ENCODE results near the gene NEDD9.

NEDD9 gene

GRCh38 chr6:11212664-11213063 is 19.8 kb downstream of the NEDD9 start:
- DNase-seq (ENCODE audit: extremely low spot score): no peak
- CTCF ChIA-PET: interaction anchor here (1.0 to 2.8 kb wide), 5 partner anchors 14 to 283 kb away, joined by 3 to 10 read pairs (median 4); partner anchors contain the start of gene NEDD9
- TF ChIP-seq CTCF (IDR thresholded peaks at IDR 0.05; ENCODE audit: control extremely low read depth, extremely low read depth, low read depth, missing control alignments): no peak
- POLR2A ChIA-PET: interaction anchor here (0.9 kb wide), 1 partner anchor 20 kb away, joined by 3 read pairs; the partner anchor contains the start of gene NEDD9

GRCh38 chr6:11211254-11211653 is 21.2 kb downstream of the NEDD9 start:
- no peak for TF ChIP-seq CTCF (IDR thresholded peaks at IDR 0.05; ENCODE audit: control extremely low read depth, extremely low read depth, low read depth, missing control alignments)
- DNase-seq (ENCODE audit: extremely low spot score): no peak
- ChIA-PET POLR2A (interaction anchor here (0.5 kb wide), 1 partner anchor 70 kb away, joined by 4 read pairs; no protein-coding TSS in a partner anchor), CTCF (interaction anchor here (1.8 to 2.8 kb wide), 2 partner anchors 9 to 39 kb away, joined by 5 to 10 read pairs; no protein-coding TSS in a partner anchor)

- no peak for TF ChIP-seq CTCF (IDR thresholded peaks at IDR 0.05; ENCODE audit: control extremely low read depth, extremely low read depth, low read depth, missing control alignments)
- CTCF ChIA-PET: interaction anchor here (1.4 to 2.8 kb wide), 4 partner anchors 9 to 285 kb away, joined by 3 to 10 read pairs (median 4); no protein-coding TSS in a partner anchor
- POLR2A ChIA-PET: interaction anchor here (0.5 to 0.6 kb wide), 2 partner anchors 69 to 242 kb away, joined by 3 to 4 read pairs; no protein-coding TSS in a partner anchor
- no peak for DNase-seq (ENCODE audit: extremely low spot score)
Observed at GRCh38 chr6:11210386-11211138, 21.9 kb downstream of the NEDD9 start.

- no peak for DNase-seq (ENCODE audit: extremely low spot score)
- TF ChIP-seq CTCF (IDR thresholded peaks at IDR 0.05; ENCODE audit: control extremely low read depth, extremely low read depth, low read depth, missing control alignments): no peak
- CTCF ChIA-PET: interaction anchor here (1.4 to 1.8 kb wide), 3 partner anchors 10 to 286 kb away, joined by 3 to 5 read pairs (median 4); no protein-coding TSS in a partner anchor
- POLR2A ChIA-PET: interaction anchor here (0.6 kb wide), 1 partner anchor 242 kb away, joined by 3 read pairs; no protein-coding TSS in a partner anchor
Observed at GRCh38 chr6:11209906-11210305, 22.6 kb downstream of the NEDD9 start.

- POLR2A ChIA-PET: no interaction called here
- no peak for TF ChIP-seq CTCF (IDR thresholded peaks at IDR 0.05; ENCODE audit: control extremely low read depth, extremely low read depth, low read depth, missing control alignments)
- CTCF ChIA-PET: interaction anchor here (1.1 to 1.8 kb wide), 4 partner anchors 11 to 286 kb away, joined by 3 to 5 read pairs (median 4); no protein-coding TSS in a partner anchor
- no peak for DNase-seq (ENCODE audit: extremely low spot score)
Observed at GRCh38 chr6:11209369-11209768, 23.1 kb downstream of the NEDD9 start.

- ChIA-PET CTCF (interaction anchor here (1.1 to 1.6 kb wide), 2 partner anchors 125 to 287 kb away, joined by 3 to 4 read pairs; no protein-coding TSS in a partner anchor), POLR2A (no interaction called here)
- TF ChIP-seq CTCF (IDR thresholded peaks at IDR 0.05; ENCODE audit: control extremely low read depth, extremely low read depth, low read depth, missing control alignments): no peak
- DNase-seq (ENCODE audit: extremely low spot score): no peak
Observed at GRCh38 chr6:11208854-11209253, 23.6 kb downstream of the NEDD9 start.
